HG02763 (cell line): ENCODE measurements around the gene TCF7L1.

Experiments used
- ATAC-seq: cut with Tn5 transposase; IDR thresholded peaks from one replicate; pipeline ENCODE4 v1.9.1; 2021; ENCODE audit warnings: mild to moderate bottlenecking, moderate library complexity; ENCODE audit not compliant: unreplicated experiment

TCF7L1 gene

GRCh38 chr2:85160966-85161960, 28.1 kb downstream of the TCF7L1 start:
- ATAC-seq: no peak

GRCh38 chr2:85162746-85163301, 29.6 kb downstream of the TCF7L1 start:
- no peak for ATAC-seq

- no peak for ATAC-seq
These were observed 30.5 kb downstream of the TCF7L1 start for GRCh38 chr2:85163675-85164074.

GRCh38 chr2:85164145-85164569, 31.0 kb downstream of the TCF7L1 start:
- ATAC-seq: no peak

- ATAC-seq: no peak
These were observed 32.0 kb downstream of the TCF7L1 start for GRCh38 chr2:85165088-85165690.

GRCh38 chr2:85166021-85166420, 32.8 kb downstream of the TCF7L1 start:
- ATAC-seq: no peak

- no peak for ATAC-seq
These were observed 34.3 kb downstream of the TCF7L1 start for GRCh38 chr2:85167479-85167878.

GRCh38 chr2:85168942-85169341, 35.8 kb downstream of the TCF7L1 start:
- no peak for ATAC-seq

- ATAC-seq: no peak
These were observed 36.4 kb downstream of the TCF7L1 start for GRCh38 chr2:85169581-85169980.

GRCh38 chr2:85170938-85171475, 37.8 kb downstream of the TCF7L1 start:
- ATAC-seq: no peak

- ATAC-seq: no peak
These were observed 38.7 kb downstream of the TCF7L1 start for GRCh38 chr2:85171916-85172315.

GRCh38 chr2:85173909-85174308, 40.7 kb downstream of the TCF7L1 start:
- ATAC-seq: no peak

- no peak for ATAC-seq
These were observed 41.8 kb downstream of the TCF7L1 start for GRCh38 chr2:85174943-85175342.

GRCh38 chr2:85175369-85176299, 42.4 kb downstream of the TCF7L1 start:
- no peak for ATAC-seq

- no peak for ATAC-seq
These were observed 44.0 kb downstream of the TCF7L1 start for GRCh38 chr2:85177031-85177824.

GRCh38 chr2:85178154-85178553, 45.0 kb downstream of the TCF7L1 start:
- ATAC-seq: no peak

- ATAC-seq: no peak
These were observed 45.8 kb downstream of the TCF7L1 start for GRCh38 chr2:85178980-85179411.

GRCh38 chr2:85179541-85179940, 46.3 kb downstream of the TCF7L1 start:
- ATAC-seq: no peak

GRCh38 chr2:85180322-85181133, 47.3 kb downstream of the TCF7L1 start:
- ATAC-seq: no peak
